Umbilical cord (tissue), 2 donors: ENCODE results near the gene SAMD4A. TPM values are rescaled to one million over a fixed set of nuclear protein-coding genes. Genes with fewer than 3 reads are reported as not detected.

Experiments used
- DNase-seq: peaks from one replicate; pipeline ENCODE4 v3.0.0-alpha.2; 2015; ENCODE audit warnings: low spot score
- total RNA-seq: library from RNA; depleted of rRNA; stranded (reverse); fragments of >200 nt; gene quantifications from one replicate; pipeline ENCODE4 v1.2.3, GENCODE V29; 2014; ENCODE audit warnings: low replicate concordance; ENCODE audit not compliant: insufficient read depth

The SAMD4A gene
- total RNA-seq, 1 donor from 2014 or later, result 138 TPM

DNA sequence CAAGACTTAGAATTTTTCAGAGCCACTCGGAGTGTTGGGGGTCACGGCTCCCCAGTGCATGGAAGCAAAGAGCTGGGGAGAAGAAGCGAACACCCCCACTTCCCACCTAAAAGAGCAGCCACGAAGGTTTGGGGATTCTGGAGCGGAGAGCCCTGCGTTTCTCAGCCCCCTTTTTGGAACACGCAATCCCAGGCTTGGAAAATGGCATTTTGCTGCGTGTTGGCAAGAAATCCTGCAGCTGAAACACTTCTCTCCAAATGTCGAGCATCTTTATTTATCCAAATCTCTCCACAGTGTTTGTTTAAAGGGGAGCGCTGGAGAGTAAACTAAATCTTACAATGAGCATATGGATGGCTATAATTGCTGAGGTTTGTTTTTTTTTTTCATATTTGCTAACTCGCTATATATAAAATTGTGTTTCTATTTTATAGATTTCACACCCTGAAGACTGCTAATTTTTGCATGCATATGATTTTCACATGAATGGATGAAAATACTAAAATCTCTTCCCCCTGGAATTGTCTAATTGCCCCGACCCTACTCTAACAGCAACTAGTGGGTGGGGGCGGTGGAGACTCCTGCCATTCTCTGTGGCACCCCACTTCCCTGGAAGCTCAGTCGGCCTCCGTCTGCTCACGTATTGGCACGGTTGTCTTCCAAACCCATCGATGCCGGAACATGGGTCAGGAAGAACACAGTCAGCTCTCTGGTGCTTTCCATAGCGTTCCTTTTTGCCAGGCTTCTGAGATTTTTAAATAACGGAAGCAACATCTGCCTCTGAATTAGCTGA is 215.2 kb downstream of the SAMD4A start:
- DNase-seq, result no peak

- DNase-seq, result peak; percentile 19
Observed at GRCh38 chr14:54782751-54783659, 216.1 kb downstream of the SAMD4A start.

- no peak for DNase-seq
Observed at GRCh38 chr14:54783660-54784015, 216.7 kb downstream of the SAMD4A start.

DNA sequence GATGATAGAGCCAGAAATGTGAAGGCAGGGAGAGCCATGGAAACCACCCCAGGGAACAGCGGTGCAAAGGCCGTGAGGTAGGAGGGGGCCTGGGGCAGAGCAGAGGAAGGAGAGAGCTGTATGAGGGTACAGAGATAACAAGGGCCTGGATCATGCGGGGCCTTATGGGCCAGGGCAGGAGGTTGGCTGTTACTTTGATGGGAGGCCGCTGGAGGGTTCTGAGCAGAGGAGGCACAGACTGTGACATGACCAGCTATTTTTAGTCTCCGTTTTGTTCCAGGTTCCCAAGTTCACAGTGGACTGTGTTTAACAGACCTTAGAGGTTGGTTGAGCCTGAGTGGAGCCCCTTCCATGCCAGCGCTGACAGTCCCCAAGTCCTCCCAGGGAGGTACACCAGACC is 217.1 kb downstream of the SAMD4A start:
- DNase-seq, result no peak

DNA sequence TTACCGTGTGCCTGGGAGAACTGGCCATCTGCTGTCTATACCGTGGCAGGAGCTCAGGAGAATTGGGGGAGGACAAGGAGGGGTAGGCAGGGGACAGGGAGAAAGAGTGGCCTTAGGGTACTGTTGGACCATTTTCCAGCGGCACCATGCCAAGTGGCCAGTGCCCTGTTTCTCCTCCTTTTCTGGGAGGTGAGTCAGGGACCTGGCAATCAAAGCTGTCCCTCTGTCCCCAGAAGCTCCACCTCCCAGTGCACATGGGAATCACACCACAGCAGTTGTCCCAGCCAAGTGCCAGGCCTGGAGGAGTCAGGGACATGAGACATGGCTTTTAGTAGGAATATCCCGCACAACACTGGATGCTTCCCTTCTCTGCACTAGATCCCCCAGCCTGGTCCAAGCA is 217.7 kb downstream of the SAMD4A start:
- no peak for DNase-seq

DNA sequence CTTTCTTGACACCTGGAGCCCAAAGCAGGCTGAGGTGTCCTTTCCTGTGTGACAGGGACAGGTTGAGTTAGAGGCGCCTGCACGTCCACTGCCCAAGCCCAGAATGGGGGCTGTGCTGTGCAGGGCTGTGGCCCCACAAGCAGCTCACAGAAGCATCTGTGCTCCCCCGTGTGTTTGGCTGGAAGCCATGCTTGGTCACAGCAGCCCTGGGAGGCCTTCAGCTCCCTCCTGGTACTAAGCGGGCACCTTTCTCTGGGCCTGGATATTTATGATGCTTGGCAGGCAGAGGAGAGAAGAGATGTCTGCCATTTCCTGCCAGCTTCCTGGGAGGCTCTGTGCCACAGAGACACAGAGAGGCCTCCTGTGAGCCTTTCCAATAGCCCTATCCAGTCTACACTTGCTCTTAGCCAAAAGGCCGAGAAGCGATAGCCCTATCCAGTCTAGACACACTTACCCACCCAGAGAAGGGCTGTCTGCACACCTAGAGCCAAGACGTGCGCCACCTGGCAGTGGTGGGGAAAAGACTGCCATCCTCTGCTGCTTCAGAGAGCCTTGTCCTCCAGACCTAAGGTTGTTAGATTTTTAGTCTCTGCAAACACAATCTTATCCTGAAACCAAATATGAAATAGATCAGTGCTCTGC is 218.3 kb downstream of the SAMD4A start:
- no peak for DNase-seq

DNA sequence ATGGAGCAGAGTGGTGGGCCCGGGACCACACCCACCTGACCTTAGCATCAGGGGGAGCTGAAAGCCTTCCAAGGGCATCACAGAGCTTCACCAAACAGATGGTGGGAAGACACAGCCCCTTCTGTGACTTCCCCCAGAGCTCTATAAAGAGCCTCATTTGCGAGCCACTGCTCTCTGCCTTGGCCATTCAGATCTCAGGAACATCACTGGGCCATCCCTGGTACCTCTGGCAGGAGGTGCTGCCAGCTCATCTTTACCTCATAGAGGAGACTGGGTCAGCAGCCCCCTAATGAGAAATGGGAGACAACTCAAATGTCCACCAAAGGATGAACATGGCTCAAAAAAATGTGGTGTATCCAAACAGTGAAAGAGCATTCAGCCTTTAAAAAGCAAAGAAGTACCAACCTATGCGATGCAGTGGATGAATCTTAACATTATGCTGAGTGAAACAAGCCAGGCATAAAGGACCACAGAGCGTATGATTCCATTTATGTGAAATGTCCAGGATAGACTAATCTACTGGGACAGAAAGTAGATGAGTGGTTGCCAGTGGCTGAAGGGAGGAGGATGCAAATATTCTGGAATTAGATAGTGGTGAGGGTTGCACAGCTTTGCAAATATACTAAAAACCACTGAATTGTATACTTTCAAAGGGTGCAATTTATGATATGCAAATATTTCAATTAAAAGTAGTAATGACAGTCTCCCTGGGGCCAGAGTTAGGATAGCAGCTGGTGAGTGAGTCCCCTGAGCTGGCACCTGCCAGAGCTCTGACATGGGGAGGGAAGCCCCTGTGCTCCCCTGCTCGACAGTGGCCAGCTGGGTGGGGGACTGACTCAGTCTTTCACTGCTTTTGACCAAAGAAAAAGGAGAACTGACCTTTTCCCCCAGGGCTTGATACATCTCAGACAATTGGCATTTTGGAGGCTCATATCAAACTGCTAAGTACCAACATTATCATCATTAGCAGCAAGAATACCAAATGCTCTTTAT is 219.1 kb downstream of the SAMD4A start:
- no peak for DNase-seq

DNA sequence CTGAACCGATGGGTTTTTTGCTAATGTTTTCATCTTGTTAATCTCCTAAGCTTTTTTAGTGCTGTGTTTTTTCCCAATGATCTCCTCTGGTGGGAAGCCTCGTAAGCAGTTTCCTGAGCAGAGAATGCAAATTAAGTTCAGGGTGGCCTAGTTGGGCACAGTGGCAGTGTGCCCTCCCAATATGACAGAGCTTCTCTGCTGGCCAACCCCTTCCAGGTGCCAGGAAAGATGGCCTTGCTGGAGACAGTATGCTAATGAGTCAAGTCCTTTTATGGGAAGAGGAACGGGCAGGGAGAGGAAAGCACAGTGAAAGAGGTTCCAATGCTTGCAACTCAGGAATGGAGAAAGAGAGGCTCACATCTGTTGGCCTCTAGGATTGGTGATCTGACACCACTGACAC is 219.9 kb downstream of the SAMD4A start:
- no peak for DNase-seq

GRCh38 chr14:54787261-54787660 is 220.3 kb downstream of the SAMD4A start:
- DNase-seq, result no peak

- DNase-seq, result no peak
Observed at GRCh38 chr14:54788701-54789100, 221.8 kb downstream of the SAMD4A start.

DNA sequence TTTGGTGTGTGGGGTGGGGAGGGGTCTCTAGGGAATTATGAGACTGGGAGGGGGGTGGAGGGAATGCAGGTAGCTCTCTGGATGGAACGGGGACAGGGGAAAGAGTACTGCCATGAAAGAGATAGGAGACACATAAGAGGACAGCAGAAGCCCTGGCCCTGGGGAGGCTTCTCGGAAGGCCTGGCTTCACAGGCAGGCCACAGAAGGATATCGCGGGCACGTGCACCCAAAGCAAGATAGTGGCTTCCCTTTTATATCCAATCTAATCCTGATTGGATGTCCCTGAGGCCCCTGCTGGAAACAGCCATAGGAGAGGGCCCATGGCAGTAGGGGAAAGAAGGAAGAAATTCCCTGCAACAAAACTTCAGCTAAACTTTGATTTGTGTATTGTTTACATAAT is 222.2 kb downstream of the SAMD4A start:
- no peak for DNase-seq

DNA sequence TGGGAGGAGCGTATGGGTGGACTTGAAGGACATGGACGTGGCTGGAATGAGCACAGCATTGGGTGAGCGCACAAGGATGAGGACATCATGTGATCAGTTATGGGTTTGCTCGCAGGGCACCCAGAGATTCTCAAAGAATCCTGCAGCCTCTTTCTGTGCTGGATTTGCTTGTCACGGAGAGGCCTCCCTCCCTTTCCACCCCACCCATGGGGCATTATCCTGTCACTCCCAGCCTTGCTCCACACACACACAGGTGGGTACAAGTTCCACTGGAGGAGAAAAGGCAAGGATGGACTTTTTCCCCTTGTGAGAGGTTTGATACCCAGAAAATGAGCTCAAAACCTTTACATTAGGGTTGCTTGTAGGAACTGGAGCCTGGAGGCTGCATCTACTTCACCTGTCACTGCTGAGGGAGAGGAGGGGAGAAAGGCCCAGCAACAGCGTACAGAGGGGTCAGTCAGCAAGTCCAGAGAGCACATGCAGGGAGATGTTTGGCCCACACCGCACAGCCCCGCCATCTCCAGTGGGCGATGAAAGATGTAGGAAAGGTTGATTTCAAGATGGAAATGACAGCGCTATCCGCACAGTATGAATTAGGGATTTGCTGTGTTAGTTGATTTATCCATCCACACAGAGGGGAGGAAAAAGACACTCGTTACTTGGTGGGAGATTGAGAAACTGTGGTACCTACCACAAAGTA is 223.0 kb downstream of the SAMD4A start:
- DNase-seq, result no peak

DNA sequence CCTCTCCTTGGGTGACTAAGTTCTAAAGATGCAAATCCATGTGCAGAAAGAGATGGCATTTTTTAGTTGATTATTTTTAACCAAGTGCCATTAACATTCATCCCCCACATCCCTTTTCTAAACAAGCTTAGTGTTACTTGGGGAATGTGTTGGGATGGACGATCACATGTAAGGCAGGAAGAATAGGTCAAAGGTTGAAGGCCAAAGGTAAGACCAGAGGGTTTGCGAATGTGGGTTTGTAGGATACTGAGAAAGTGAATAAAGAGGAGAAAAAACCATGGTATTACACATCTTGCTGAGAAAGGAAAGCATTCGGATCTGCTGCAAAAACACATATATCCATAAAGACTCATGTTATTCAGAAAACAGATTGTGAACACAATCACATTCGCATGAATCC is 224.1 kb downstream of the SAMD4A start:
- DNase-seq, result no peak

DNA sequence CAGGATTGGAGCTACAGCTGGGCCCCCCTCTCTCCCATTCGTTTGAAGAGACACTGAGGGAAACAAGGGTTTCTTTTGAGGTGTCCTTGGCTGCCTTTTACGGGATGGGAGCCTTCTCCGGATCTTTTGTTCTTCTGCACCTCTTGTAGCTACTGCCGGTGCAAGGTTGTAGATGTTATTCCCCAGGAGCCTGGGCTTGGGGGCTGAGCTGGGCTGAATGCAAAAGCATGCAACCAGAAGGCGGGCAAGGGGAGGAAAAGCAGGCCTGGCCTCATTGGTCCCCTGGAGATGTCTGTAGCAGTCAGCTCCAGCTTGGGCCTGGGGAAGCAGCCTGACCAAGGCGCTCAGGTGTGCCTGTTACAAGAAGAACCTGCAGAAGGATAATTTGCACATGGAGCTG is 225.4 kb downstream of the SAMD4A start:
- DNase-seq, result no peak

DNA sequence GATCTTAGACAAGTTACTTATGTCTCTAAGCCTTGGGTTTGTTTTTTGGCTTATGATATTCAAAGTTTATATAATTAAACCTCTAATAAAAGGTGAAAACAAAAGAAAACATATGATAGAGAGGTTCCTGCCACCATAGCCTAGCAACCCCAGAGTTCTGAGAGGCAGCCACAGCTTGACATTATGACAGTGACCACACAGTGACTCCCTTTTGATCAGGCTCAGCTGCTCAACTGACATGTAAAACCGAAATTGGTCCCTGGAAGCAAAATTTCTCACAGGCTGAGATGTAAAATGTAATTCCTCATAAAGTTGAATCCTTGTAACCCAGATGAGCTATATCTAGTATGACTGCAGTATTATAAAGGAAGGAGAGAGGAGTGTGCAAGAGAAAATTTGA is 227.2 kb downstream of the SAMD4A start:
- no peak for DNase-seq

GRCh38 chr14:54794796-54795195 is 227.9 kb downstream of the SAMD4A start:
- no peak for DNase-seq

DNA sequence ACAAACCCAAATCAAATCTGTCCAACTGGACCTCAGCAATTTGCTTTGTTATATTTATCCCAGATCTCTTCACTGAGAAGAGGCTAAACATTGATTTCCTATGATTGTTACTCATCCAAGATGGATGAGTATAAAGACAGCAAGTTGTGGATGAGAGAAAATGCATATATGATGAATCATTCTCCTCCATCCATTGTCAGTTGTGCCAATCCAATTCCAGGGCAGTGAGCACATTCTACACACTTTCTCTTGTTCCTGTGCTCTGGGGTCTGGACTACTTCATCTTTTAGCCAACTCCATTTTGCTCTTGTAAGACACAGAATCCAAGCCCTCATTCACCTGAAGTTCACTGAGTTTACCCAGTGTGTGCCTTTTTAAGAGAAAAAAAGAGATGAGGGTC is 230.0 kb downstream of the SAMD4A start:
- DNase-seq, result no peak

DNA sequence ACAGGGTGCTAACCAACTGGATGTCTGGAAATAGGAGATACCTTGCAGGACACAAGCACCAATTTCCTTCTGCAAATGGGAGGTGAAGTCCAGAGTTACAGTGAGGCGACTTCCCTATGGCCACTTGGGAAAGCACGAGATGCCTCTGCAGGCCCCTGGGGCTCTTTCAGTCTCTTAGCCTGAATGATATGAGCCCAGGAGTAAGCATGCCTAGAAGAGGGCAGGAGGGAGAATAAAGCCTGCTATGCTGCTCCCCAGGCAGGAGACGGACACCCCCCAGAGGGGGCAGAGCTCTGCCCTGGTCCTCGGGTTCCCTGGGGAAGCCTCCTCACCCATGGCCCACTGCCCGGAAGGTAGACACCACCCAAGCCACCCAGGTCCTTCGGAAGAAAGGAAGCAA is 230.6 kb downstream of the SAMD4A start:
- no peak for DNase-seq

GRCh38 chr14:54797986-54798385 is 231.1 kb downstream of the SAMD4A start:
- DNase-seq, result no peak

GRCh38 chr14:54798465-54799124 is 231.7 kb downstream of the SAMD4A start:
- DNase-seq, result no peak
